HepG2 (cell line): ENCODE data around the gene ME3. TPM values are rescaled to one million over a fixed set of nuclear protein-coding genes. Genes with fewer than 3 reads are reported as not detected.
A peak's percentile ranks its signal among the peaks of the same experiment; 100 is the strongest.

Experiments
- BHLHE40 ChIP-seq: IDR thresholded peaks from 2 replicates; pipeline ENCODE4 v1.6.1; 2011; ENCODE audit warnings: low read length, improper control_type of control experiment
- BORCS8-MEF2B ChIP-seq: sonication (generic); formaldehyde crosslinking; IDR thresholded peaks from 2 replicates; pipeline ENCODE4 v1.8.0; 2022; ENCODE audit warnings: mild to moderate bottlenecking, missing genetic modification reagents
- CCDC6 ChIP-seq: sonication (generic); formaldehyde crosslinking; IDR thresholded peaks from 2 replicates; pipeline ENCODE4 v1.8.1; 2022; ENCODE audit warnings: mild to moderate bottlenecking, missing genetic modification reagents, moderate library complexity
- CHD4 ChIP-seq: fragments of 200-600 bp; sonication (generic); IDR thresholded peaks from 2 replicates; pipeline ENCODE4 v1.7.0; 2017; ENCODE audit warnings: mild to moderate bottlenecking, low read length, borderline replicate concordance
- ELF4 ChIP-seq: sonication (generic); formaldehyde crosslinking; IDR thresholded peaks from 2 replicates; pipeline ENCODE4 v1.5.0; 2020; ENCODE audit warnings: missing genetic modification reagents, mild to moderate bottlenecking, moderate library complexity, borderline replicate concordance
- FOXO1 ChIP-seq: sonication (generic); formaldehyde crosslinking; IDR thresholded peaks from 2 replicates; pipeline ENCODE4 v1.4.0; 2020; ENCODE audit warnings: missing genetic modification reagents
- HNRNPLL ChIP-seq: fragments of 200-400 bp; formaldehyde crosslinking; IDR thresholded peaks from 2 replicates; pipeline ENCODE4 v1.6.1; 2017; ENCODE audit warnings: mild to moderate bottlenecking, low read depth, low read length; ENCODE audit not compliant: poor library complexity, severe bottlenecking
- SOX6 ChIP-seq, 2 experiments: fragments of 450-650 bp in 1 of 2; sonication (generic) in 1 of 2; formaldehyde crosslinking in 1 of 2; IDR thresholded peaks; 2 replicates each; pipeline versions ENCODE4 v1.4.0 to v1.6.1; 2017 to 2020; ENCODE audit warnings: antibody characterized with exemption in 1 of 2, mild to moderate bottlenecking in 1 of 2, missing genetic modification reagents in 1 of 2
- TAF1 ChIP-seq: sonication (generic); formaldehyde crosslinking; IDR thresholded peaks from 2 replicates; pipeline ENCODE4 v1.4.0; 2020; ENCODE audit warnings: missing genetic modification reagents
- TCF7L2 ChIP-seq: IDR thresholded peaks from 2 replicates; pipeline ENCODE4 v1.6.1; 2011; ENCODE audit warnings: mild to moderate bottlenecking, low read depth, low read length, moderate library complexity
- XBP1 ChIP-seq: sonication (generic); formaldehyde crosslinking; IDR thresholded peaks from 2 replicates; pipeline ENCODE4 v1.5.0; 2020; ENCODE audit warnings: missing genetic modification reagents
- ZMYM3 ChIP-seq: sonication (generic); formaldehyde crosslinking; IDR thresholded peaks from 2 replicates; pipeline ENCODE4 v1.5.1; 2020; ENCODE audit warnings: mild to moderate bottlenecking, missing genetic modification reagents
- ZNF749 ChIP-seq: sonication (generic); formaldehyde crosslinking; IDR thresholded peaks from 2 replicates; pipeline ENCODE4 v1.8.0; 2022; ENCODE audit warnings: mild to moderate bottlenecking, missing genetic modification reagents, moderate library complexity, borderline replicate concordance
- ZNF75D ChIP-seq: sonication (generic); formaldehyde crosslinking; IDR thresholded peaks from 2 replicates; pipeline ENCODE4 v1.8.1; 2023; ENCODE audit warnings: missing genetic modification reagents, mild to moderate bottlenecking, borderline replicate concordance
- ZSCAN9 ChIP-seq: IDR thresholded peaks from 2 replicates; pipeline ENCODE4 v1.6.1; 2016; ENCODE audit warnings: borderline replicate concordance
- polyA plus RNA-seq, 8 experiments: library from polyadenylated mRNA; depleted of rRNA in 3 of 8; stranded (reverse) in 7 of 8; unstranded in 1 of 8; fragments of >200 nt; fragmentation: Illumina TruSeq in 4 of 8; extraction: Trizol in 4 of 8; gene quantifications; 2 replicates each; pipeline versions ENCODE4 v1.2.1 to v1.2.3, GENCODE V29; 2011 to 2016; ENCODE audit warnings: low read depth in 4 of 8, missing spikeins in 1 of 8, mixed read lengths in 1 of 8; ENCODE audit not compliant: insufficient read depth in 1 of 8
- total RNA-seq, 5 experiments: library from RNA; depleted of rRNA; stranded (reverse); fragments of >200 nt; fragmentation: Illumina TruSeq; extraction: Trizol; gene quantifications; 2 replicates each; pipeline ENCODE4 v1.2.3, GENCODE V29; 2016; ENCODE audit warnings: low read depth in 1 of 5
- TF ChIP-seq, protein P1 (sequence below): sonication (generic); formaldehyde crosslinking; IDR thresholded peaks from 2 replicates; pipeline ENCODE4 v1.5.0; 2020; ENCODE audit warnings: mild to moderate bottlenecking, missing genetic modification reagents, borderline replicate concordance
- TF ChIP-seq, protein P2 (sequence below): IDR thresholded peaks from 2 replicates; pipeline ENCODE4 v1.6.1; 2016; ENCODE audit warnings: low read depth, missing genetic modification reagents, missing compliant biosample characterization
- TF ChIP-seq, protein P3 (sequence below): sonication (generic); formaldehyde crosslinking; IDR thresholded peaks from 2 replicates; pipeline ENCODE4 v1.4.0; 2020; ENCODE audit warnings: mild to moderate bottlenecking, missing genetic modification reagents

Gene ME3
- total and polyA plus RNA-seq, 2 of the 13 experiments (the other 11 are each of a cell fraction or from before 2014, with no cell fraction given): not detected

DNA sequence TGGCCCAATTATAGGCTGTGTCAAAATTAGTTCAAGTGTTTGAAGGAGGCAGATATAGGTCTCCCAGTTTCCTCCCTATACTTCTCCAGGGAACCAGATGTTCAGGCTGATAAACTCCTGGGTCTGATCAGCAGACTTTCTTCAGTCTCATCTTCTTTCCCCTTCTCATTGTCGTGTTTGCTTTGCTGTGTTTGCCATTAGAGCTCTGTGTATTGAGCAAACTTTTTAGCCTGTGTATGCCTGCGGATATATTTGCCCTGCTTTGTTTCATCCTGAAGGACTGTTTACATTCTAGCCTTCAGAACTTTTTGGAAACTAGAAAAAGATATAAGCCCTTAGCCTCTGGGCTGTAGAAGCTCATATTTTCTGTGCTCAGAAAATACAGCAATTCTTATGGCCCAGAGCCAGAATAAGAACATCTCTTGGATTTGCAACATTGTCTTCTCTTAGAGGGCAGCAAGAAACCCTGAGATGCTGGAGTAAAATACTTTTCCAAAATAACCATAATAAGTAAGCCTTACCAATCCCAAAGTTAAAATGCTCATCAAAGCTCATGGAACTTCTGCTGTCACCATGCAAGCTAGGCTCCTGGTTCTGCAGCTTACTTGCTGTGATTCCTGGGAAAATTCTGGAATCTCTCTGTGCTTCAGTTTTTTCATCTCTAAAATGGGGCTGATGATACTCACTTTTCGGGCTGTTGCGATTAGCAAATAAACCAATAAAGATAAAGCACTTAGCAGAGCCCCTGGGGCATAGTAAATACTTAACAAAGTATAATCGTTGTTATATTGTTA is 34.1 kb upstream of the ME3 start (continued):
- TF ChIP-seq, protein P1, sequence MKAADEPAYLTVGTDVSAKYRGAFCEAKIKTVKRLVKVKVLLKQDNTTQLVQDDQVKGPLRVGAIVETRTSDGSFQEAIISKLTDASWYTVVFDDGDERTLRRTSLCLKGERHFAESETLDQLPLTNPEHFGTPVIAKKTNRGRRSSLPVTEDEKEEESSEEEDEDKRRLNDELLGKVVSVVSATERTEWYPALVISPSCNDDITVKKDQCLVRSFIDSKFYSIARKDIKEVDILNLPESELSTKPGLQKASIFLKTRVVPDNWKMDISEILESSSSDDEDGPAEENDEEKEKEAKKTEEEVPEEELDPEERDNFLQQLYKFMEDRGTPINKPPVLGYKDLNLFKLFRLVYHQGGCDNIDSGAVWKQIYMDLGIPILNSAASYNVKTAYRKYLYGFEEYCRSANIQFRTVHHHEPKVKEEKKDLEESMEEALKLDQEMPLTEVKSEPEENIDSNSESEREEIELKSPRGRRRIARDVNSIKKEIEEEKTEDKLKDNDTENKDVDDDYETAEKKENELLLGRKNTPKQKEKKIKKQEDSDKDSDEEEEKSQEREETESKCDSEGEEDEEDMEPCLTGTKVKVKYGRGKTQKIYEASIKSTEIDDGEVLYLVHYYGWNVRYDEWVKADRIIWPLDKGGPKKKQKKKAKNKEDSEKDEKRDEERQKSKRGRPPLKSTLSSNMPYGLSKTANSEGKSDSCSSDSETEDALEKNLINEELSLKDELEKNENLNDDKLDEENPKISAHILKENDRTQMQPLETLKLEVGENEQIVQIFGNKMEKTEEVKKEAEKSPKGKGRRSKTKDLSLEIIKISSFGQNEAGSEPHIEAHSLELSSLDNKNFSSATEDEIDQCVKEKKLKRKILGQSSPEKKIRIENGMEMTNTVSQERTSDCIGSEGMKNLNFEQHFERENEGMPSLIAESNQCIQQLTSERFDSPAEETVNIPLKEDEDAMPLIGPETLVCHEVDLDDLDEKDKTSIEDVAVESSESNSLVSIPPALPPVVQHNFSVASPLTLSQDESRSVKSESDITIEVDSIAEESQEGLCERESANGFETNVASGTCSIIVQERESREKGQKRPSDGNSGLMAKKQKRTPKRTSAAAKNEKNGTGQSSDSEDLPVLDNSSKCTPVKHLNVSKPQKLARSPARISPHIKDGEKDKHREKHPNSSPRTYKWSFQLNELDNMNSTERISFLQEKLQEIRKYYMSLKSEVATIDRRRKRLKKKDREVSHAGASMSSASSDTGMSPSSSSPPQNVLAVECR (CRISPR knock-in tag): no peak
- TF ChIP-seq FOXO1 (CRISPR knock-in tag) (peak; percentile 80), ZSCAN9 (CRISPR knock-in tag) (0 out of 2 replicates have a peak, but pooled peaks have one; percentile 66), BHLHE40 (no peak), CHD4 (no peak), ELF4 (CRISPR knock-in tag) (no peak), SOX6 (IDR thresholded peaks at IDR 0.05) (no peak), SOX6 (CRISPR knock-in tag; IDR thresholded peaks at IDR 0.05) (peak; percentile 94), TCF7L2 (peak; percentile 43; the same call in 1 of the 2 replicates), XBP1 (CRISPR knock-in tag) (no peak), BORCS8-MEF2B (CRISPR knock-in tag) (no peak), ZMYM3 (CRISPR knock-in tag) (no peak), CCDC6 (CRISPR knock-in tag) (no peak), ZNF75D (CRISPR knock-in tag) (no peak), HNRNPLL (no peak), TAF1 (CRISPR knock-in tag) (no peak), ZNF749 (CRISPR knock-in tag) (no peak)
- TF ChIP-seq, protein P2, sequence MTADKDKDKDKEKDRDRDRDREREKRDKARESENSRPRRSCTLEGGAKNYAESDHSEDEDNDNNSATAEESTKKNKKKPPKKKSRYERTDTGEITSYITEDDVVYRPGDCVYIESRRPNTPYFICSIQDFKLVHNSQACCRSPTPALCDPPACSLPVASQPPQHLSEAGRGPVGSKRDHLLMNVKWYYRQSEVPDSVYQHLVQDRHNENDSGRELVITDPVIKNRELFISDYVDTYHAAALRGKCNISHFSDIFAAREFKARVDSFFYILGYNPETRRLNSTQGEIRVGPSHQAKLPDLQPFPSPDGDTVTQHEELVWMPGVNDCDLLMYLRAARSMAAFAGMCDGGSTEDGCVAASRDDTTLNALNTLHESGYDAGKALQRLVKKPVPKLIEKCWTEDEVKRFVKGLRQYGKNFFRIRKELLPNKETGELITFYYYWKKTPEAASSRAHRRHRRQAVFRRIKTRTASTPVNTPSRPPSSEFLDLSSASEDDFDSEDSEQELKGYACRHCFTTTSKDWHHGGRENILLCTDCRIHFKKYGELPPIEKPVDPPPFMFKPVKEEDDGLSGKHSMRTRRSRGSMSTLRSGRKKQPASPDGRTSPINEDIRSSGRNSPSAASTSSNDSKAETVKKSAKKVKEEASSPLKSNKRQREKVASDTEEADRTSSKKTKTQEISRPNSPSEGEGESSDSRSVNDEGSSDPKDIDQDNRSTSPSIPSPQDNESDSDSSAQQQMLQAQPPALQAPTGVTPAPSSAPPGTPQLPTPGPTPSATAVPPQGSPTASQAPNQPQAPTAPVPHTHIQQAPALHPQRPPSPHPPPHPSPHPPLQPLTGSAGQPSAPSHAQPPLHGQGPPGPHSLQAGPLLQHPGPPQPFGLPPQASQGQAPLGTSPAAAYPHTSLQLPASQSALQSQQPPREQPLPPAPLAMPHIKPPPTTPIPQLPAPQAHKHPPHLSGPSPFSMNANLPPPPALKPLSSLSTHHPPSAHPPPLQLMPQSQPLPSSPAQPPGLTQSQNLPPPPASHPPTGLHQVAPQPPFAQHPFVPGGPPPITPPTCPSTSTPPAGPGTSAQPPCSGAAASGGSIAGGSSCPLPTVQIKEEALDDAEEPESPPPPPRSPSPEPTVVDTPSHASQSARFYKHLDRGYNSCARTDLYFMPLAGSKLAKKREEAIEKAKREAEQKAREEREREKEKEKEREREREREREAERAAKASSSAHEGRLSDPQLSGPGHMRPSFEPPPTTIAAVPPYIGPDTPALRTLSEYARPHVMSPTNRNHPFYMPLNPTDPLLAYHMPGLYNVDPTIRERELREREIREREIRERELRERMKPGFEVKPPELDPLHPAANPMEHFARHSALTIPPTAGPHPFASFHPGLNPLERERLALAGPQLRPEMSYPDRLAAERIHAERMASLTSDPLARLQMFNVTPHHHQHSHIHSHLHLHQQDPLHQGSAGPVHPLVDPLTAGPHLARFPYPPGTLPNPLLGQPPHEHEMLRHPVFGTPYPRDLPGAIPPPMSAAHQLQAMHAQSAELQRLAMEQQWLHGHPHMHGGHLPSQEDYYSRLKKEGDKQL (CRISPR knock-in tag): peak; percentile 100
- TF ChIP-seq, protein P3, sequence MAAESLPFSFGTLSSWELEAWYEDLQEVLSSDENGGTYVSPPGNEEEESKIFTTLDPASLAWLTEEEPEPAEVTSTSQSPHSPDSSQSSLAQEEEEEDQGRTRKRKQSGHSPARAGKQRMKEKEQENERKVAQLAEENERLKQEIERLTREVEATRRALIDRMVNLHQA (CRISPR knock-in tag): no peak
